GM23248 (cell line): Measurements from ENCODE around the gene OPRM1.
"Not testable (repeated sequence)": the region's sequence is repeated elsewhere in the genome, so short reads cannot be mapped to it uniquely, and the experiment has no call there.

Experiments used
- EZH2 ChIP-seq: fragments of 200-600 bp; sonication (generic); IDR thresholded peaks from 2 replicates; pipeline ENCODE4 v1.6.1; 2018; ENCODE audit warnings: antibody characterized with exemption, mild to moderate bottlenecking; ENCODE audit not compliant: insufficient read depth, poor library complexity, severe bottlenecking
- EZH2phosphoT487 ChIP-seq: fragments of 200-600 bp; sonication (generic); IDR thresholded peaks from 2 replicates; pipeline ENCODE4 v1.6.1; 2018; ENCODE audit warnings: antibody characterized with exemption, moderate library complexity, mild to moderate bottlenecking, low read depth; ENCODE audit not compliant: insufficient read depth

- TF ChIP-seq EZH2, EZH2phosphoT487: not testable (repeated sequence)
Measured at GRCh38 chr6:154172393-154172792, 133.4 kb downstream of the OPRM1 start.
